Sigmoid colon (tissue), 4 donors: ENCODE measurements around the gene PIK3CB.

Experiments used
- CTCF ChIP-seq, 4 experiments: fragments of 450-650 bp in 3 of 4; fragments of 200-600 bp in 1 of 4; IDR thresholded peaks; one replicate each; pipeline ENCODE4 v1.5.1; 2016 to 2019; ENCODE audit warnings: antibody characterized with exemption in 4 of 4, mild to moderate bottlenecking in 3 of 4, moderate library complexity in 2 of 4
- POLR2A ChIP-seq, 2 donors: fragments of 450-650 bp; IDR thresholded peaks; one replicate each; pipeline ENCODE4 v1.6.1; 2016; ENCODE audit warnings: antibody characterized with exemption in 2 of 2, mild to moderate bottlenecking in 2 of 2, moderate library complexity in 2 of 2
- POLR2AphosphoS5 ChIP-seq, 4 donors: sonication (generic); formaldehyde crosslinking; IDR thresholded peaks; one replicate each; pipeline ENCODE4 v1.6.1; 2017; ENCODE audit warnings: antibody characterized with exemption in 4 of 4

GRCh38 chr3:138862924-138863775 is 28.4 kb upstream of the PIK3CB start:
- TF ChIP-seq POLR2AphosphoS5 (IDR thresholded peaks at IDR 0.05) (no peak), CTCF (IDR thresholded peaks at IDR 0.05) (no peak), POLR2A (IDR thresholded peaks at IDR 0.05) (no peak)
